Non-pigmented ciliary epithelial cell (primary cell): ENCODE data around the gene STAG3.
"Not testable (repeated sequence)": the region's sequence is repeated elsewhere in the genome, so short reads cannot be mapped to it uniquely, and the experiment has no call there.

Experiments
- DNase-seq: peaks from one replicate; pipeline ENCODE4 v3.0.0-alpha.2; 2010; ENCODE audit warnings: low read depth

STAG3 gene

DNA sequence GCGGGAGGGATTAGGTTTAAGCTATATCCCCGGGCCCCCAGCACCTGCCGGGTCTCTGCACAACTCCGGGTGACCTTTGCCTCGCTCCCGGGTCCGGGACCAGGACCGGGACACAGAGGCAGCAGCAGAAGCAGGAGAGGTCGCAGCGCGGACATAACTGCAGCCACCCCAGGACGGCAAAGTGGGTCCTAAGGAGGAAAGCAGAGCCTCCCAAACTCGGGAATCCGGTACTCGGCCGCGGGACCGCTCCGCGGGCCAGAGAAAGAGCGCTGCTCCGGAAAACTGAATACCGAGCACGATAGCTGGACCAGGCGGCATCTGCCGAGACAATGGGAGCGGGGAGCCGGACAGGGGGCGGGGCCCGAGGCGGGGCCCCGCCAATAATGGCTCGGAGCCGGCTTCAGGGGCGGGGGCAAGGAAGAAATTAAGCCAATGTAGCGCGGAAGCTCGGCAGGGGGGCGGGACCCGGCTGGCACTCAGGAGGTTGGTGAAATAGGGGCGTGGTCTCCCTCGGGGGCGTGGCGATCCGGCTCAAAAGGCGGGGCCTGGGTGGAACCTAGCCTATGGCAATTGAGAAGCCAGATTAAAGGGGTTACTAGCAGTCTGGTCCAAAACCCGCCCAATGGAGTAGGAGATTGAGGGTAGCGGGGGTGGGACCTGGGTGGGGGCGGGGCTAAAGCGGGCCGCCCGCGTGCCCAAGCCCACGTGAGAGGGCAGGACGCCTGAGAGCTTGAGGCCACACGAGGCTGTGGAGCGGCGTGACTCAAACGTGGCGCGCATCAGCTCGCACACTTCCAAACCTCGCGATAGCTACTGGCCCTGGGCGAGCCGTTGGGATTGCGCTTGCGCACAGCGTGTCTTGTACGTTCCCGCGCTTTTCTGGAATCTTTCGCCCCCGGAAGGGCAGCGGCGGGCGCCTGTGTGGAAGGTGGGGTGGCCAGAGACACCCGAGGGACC, at the start of gene STAG3, which contains the start of gene GPC2:
STAG3 (plus strand) TSS at position 874 of the 957 bp plus-strand sequence. CDS start 2,639 bp downstream, outside the sequence.
GPC2 (minus strand) TSS at position 337 of the 957 bp plus-strand sequence; CDS start at position 155, 182 bp downstream.
- DNase-seq, result peak; percentile 83

DNA sequence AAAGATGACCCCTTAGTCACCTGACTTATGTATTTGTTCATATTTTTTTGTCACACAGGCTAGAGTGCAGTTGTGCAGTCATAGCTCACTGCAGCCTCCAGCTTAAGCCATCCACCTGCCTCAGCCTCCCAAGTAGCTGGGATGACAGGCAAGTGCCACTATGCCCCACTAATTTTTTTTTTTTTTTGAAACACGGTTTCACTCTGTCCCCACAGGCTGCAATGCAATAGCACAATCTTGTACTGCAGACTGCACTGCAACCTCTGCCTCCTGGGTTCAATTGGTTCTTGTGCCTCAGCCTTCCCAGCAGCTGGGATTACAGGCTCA, 49.1 kb upstream of the STAG3 start:
- DNase-seq, result no peak

- DNase-seq, result not testable (repeated sequence)
These were observed 47.5 kb upstream of the STAG3 start for GRCh38 chr7:100130220-100130607.

GRCh38 chr7:100130608-100131453, 46.9 kb upstream of the STAG3 start:
- DNase-seq, result no peak

- no peak for DNase-seq
These were observed 45.6 kb upstream of the STAG3 start for GRCh38 chr7:100132126-100132525.

DNA sequence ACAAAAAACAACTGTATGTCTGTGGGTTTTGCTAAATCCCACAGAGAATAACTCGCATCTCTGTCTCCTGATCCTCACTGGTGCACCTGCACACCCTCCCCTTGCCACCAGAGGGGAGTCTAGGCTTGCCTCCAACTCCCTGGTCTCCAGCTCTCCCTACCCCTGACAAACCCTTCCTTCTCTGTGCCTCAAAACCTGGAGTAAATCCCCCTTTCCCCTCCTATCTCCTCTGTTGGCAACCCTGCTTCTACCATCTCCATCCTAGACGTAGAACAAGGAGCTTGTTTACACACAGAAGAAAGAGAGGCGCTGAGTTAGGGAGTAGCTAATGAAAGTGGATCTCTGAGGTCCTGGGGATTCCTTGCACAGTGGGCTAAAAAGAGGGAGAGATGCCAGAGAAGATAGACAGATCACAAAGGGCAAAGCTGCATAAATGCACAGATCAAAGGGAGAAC, 45.0 kb upstream of the STAG3 start:
- no peak for DNase-seq

- no peak for DNase-seq
These were observed 39.6 kb upstream of the STAG3 start for GRCh38 chr7:100137851-100138760.

DNA sequence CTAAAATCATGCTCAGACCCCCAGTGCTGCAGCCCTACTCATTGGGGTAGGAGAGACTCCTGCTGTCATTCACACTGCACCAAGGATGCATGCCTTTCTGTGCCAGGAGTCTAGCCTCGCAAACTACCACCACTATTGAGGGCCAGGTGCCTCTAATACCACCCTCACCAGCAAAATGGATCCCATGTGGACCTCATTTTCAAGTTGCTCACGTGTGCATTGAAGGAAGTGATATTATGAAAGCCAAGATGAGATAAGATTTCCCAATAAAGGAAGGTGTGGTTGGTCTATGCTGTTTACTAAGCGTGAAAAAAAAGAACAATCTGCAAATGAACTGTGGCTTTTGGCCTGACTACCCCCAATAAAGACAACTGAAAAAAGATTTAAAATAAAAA, 36.2 kb upstream of the STAG3 start:
- DNase-seq, result no peak

DNA sequence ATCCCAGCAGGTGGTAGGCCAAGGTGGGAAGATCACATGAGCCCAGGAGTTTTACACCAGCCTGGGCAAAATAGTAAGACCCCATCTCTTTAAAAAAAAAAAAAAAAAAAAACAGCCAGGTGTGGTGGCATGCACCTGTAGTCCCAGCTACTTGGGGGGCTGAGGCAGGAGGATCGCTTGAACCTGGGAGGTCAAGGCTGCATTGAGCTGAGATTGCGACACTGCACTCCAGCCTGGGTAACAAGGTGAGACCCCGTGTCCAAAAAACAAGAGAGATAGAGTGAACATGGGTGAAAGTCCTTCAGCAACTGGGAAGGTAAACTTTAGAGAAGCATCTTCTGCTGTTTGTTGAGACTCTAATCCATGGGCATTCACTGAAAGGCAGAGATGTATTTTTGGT, 35.3 kb upstream of the STAG3 start:
- no peak for DNase-seq

DNA sequence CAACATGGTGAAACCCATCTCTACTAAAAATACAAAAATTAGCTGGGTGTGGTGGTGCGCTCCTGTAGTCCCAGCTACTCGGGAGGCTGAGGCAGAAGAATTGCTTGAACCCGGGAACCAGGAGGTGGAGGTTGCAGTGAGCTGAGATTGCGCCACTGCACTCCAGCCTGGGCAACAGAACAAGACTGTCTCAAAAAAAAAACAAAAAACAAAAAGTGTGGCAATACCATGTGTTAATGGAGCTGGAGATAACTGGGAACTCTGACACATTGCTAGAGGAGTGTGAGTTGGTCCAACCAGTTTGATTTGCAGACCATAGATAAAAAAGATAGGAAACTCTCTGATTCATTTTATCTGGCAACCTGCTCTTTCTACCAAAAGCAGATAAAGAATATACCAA, 31.4 kb upstream of the STAG3 start:
- DNase-seq, result not testable (repeated sequence)

DNA sequence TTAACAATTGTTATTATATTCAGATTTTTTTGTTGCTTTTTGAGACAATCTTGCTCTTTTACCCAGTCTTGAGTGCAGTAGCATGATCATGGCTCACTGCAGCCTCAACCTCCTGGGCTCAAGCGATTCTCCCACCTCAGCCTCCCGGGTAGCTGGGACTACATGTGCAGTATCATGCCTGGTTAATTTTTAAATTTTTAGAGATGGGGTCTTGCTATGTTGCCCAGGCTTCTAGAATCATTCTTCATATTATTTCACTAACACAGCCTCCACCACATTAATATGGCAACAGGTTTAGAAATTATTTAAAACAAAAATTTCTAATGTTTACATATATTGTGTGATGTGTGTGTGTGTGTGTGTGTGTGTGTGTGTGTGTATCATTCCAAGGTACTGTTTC, 30.4 kb upstream of the STAG3 start:
- DNase-seq, result no peak

- no peak for DNase-seq
These were observed 29.5 kb upstream of the STAG3 start for GRCh38 chr7:100148225-100148558.

GRCh38 chr7:100148559-100149328, 29.0 kb upstream of the STAG3 start, which contains the start of gene LAMTOR4:
TSS of gene LAMTOR4 (plus strand) at chr7:100148918. CDS start at chr7:100148973, 55 bp downstream.
- DNase-seq, result peak; percentile 95

- DNase-seq, result no peak
These were observed 25.3 kb upstream of the STAG3 start for GRCh38 chr7:100152404-100152803.

DNA sequence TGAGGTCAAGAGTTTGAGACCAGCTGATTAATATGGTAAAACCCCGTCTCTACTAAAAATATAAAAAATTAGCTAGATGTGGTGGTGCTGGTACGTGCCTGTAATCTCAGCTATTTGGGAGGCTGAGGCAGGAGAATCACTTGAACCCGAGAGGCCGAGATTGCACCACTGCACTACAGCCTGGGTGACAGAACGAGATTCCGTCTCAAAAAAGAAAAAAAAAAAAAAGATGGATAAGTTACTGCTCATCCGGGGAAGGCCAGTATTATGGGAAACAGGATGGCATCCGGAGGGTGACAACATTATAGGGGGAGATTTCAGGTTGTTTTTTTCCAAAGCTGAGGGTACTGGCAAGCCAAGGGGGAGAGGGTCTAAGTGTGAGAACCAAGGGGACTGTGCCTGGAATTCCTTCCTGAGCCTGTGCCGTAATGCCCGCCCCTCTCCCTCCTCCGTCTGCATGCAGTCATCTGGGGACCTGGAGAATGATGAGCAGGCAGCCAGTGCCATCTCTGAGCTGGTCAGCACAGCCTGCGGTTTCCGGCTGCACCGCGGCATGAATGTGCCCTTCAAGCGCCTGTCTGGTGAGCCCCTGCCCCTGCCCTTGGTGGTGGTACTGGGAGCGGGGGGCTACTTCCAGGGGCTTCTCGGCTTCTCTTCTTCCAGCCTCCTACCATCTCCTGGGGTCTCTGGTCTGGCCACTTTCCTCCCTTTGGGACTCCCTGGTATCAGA, 24.6 kb upstream of the STAG3 start:
- DNase-seq, result no peak

DNA sequence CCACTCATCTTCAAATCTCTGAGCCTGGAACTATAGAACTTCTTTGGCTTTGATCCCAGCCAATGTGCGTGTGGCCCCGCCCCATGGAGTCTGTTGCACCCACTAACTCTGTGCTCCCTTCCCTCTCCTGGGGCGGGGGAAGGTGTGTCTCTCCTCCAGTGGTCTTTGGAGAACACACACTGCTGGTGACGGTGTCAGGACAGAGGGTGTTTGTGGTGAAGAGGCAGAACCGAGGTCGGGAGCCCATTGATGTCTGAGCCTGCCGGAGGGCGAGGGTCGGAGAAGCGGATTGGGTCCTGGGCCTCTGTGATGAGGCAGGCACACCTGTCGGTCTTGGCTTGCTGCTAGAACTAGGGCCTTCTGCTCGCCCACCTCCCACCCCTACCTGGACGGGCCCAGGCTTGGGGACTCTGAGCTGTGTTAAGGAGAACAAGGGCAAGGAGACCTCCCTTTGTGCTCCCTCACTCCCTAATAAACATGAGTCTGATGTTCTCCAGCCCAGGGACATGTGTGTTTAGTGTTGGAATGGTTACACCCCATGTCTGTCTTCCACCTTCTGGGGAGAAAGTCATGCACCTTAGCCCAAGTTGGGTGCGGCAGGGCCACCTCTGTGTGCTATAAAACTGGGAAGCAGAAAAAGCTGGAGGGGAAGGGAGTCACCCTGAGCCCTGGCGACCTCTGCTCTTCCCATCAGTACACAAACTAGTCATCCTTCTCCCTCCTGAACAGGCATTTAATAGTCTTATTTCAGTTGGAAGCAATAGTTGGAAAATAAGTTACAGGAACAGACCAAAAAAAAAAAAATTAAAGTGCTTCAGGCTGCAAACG, 23.8 kb upstream of the STAG3 start:
- no peak for DNase-seq

GRCh38 chr7:100154651-100155491, 22.8 kb upstream of the STAG3 start:
- no peak for DNase-seq

DNA sequence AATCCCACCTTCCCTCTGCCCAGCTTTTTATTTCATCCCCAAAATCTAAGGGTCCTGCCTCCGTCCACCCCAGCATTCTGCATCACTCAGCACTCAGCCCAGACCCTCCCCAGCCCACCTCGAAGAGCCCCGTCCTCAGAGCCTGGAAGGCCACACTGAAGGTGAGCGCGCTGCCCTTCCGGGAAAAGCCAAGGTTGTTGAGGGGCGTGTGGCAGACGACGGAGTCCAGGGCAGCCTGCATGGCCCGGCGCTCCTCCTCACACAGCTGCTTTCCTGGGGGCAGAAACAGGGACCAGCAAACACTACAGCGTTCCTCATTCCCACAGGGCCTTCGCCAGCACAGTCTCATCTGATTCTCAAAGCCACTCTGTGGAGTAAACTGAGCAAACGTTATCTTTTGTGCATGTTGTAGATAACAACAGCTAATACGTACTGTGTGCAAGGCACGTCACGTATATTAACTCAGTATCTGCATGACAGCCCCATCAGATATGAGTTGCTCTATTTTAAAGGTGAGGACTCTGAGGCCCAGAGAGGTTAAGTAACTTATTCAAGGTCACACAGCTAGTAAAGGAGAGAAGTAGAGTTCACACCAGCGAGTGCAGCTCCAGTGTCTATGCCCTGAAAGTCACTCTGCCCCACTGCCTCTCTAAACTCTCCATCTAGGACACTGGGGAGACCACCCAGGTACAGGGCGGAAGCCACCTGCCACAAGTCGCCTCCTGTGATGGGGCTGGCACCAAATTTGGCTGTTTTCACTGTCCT, 22.0 kb upstream of the STAG3 start:
- DNase-seq, result no peak
